ENCODE data around the gene MRTFA.
A peak's percentile ranks its signal among the peaks of the same experiment; 100 is the strongest.

The MRTFA gene

DNA sequence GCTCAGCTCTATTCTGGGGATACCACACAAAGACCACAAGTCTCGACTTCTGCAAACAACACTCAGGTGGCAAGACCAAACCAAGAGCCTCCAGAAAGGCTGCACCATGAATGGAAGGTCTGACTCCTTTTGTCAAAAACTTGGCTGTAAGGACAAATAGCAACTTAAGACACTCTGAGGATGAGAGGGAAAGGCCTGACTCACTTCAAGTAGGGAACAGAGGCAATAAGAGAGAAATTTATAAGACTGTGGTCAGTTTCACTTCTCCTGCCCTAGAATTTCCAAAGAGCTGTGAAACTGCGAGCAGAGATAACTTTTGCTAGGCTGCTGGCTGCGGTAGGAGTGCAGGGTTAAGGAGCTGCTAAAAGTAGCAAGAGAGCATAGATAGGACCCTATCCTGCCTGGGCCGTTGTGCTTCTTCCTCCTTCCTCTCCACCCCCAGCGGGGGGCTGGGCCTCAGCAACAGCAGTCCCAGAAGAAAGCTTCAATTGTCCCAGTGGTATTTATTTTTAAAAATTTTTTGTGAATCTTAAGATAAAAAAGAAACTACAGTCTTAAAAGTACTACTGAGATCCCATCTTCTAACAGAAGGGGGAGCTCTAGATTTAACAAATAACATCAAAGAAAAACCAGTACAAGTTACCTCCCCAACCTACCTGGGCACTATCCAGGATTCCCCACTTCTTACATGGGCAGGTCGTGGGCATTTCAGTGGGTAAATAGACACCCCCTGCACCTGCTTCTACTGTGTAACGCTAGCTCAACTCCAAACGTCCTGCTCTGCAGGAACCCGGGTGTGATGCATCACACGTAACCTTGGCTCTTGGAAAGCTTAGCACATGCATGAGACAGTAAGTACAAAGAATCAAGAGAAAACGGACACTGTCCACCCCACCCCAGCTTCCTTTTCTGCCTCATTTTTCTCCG lies 199.8 kb downstream of the MRTFA start:
- peaks cover 7% of the 10 kb centered on the region for H3K36me3 ChIP-seq (ENCODE audit: control insufficient read depth, insufficient read depth, low read length)
- no peaks in the 10 kb centered on the region for H3K27me3 ChIP-seq (replicated peaks; ENCODE audit: control insufficient read depth, insufficient read depth, low read length)
- TF ChIP-seq CTCF (IDR thresholded peaks at IDR 0.05; ENCODE audit: insufficient read depth, low read length, poor library complexity, severe bottlenecking), result peak; percentile 51
- peak; percentile 79 for DNase-seq (ENCODE audit: extremely low read depth, insufficient read length)
- H3K4me3 ChIP-seq (replicated peaks; ENCODE audit: low read depth, low read length), result peak overlapping the region; percentile 55

- no peak for TF ChIP-seq CTCF (IDR thresholded peaks at IDR 0.05; ENCODE audit: insufficient read depth, low read length, poor library complexity, severe bottlenecking)
- H3K36me3 ChIP-seq (ENCODE audit: control insufficient read depth, insufficient read depth, low read length), result peaks cover 12% of the 10 kb centered on the region
- H3K4me3 ChIP-seq (replicated peaks; ENCODE audit: low read depth, low read length), result no peak overlapping the region
- no peak for DNase-seq (ENCODE audit: extremely low read depth, insufficient read length)
- no peaks in the 10 kb centered on the region for H3K27me3 ChIP-seq (replicated peaks; ENCODE audit: control insufficient read depth, insufficient read depth, low read length)
These were observed 201.8 kb downstream of the MRTFA start for GRCh38 chr22:40434745-40435144.

- Histone ChIP-seq H3K36me3 (ENCODE audit: control insufficient read depth, insufficient read depth, low read length) (peaks cover 17% of the 10 kb centered on the region), H3K4me3 (replicated peaks; ENCODE audit: low read depth, low read length) (no peak overlapping the region), H3K27me3 (replicated peaks; ENCODE audit: control insufficient read depth, insufficient read depth, low read length) (no peaks in the 10 kb centered on the region)
- no peak for DNase-seq (ENCODE audit: extremely low read depth, insufficient read length)
- TF ChIP-seq CTCF (IDR thresholded peaks at IDR 0.05; ENCODE audit: insufficient read depth, low read length, poor library complexity, severe bottlenecking), result no peak
These were observed 202.4 kb downstream of the MRTFA start for GRCh38 chr22:40434106-40434505.

GRCh38 chr22:40433416-40434090 lies 203.0 kb downstream of the MRTFA start:
- Histone ChIP-seq H3K36me3 (ENCODE audit: control insufficient read depth, insufficient read depth, low read length) (peaks cover 20% of the 10 kb centered on the region), H3K27me3 (replicated peaks; ENCODE audit: control insufficient read depth, insufficient read depth, low read length) (no peaks in the 10 kb centered on the region), H3K4me3 (replicated peaks; ENCODE audit: low read depth, low read length) (no peak overlapping the region)
- no peak for DNase-seq (ENCODE audit: extremely low read depth, insufficient read length)
- no peak for TF ChIP-seq CTCF (IDR thresholded peaks at IDR 0.05; ENCODE audit: insufficient read depth, low read length, poor library complexity, severe bottlenecking)

DNA sequence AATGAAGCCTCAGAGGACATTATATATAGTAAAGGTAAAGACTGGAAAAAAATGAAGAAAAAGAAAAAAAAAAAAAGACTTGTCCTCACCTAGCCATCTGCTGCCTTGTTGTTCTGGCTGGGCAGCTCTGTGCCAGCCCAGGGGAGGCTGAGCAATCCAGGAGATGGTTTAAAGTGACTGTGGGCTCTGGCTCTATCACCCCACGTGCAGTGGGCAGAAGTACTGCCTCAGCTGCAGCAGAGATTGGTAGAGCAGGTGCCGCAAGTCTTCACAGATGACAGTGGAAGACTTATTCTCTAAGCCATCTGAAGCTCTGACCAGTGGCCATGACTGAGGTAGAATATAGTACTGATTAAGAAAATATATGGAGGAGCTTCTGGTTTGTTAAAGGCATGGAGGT lies 203.9 kb downstream of the MRTFA start:
- Histone ChIP-seq H3K36me3 (ENCODE audit: control insufficient read depth, insufficient read depth, low read length) (peaks cover 23% of the 10 kb centered on the region), H3K27me3 (replicated peaks; ENCODE audit: control insufficient read depth, insufficient read depth, low read length) (no peaks in the 10 kb centered on the region), H3K4me3 (replicated peaks; ENCODE audit: low read depth, low read length) (no peak overlapping the region)
- no peak for DNase-seq (ENCODE audit: extremely low read depth, insufficient read length)
- no peak for TF ChIP-seq CTCF (IDR thresholded peaks at IDR 0.05; ENCODE audit: insufficient read depth, low read length, poor library complexity, severe bottlenecking)

Measured in GM06990 (cell line).